Activated CD4-positive, alpha-beta T cell treated with anti-CD3 and anti-CD28 coated beads, Interleukin-2, amount 50 U/mL, for 24 hours (primary cell): ENCODE measurements around the gene GID4.

Experiments
- DNase-seq, 2 donors: peaks; one replicate each; pipeline ENCODE4 v3.0.0-alpha.2; 2020; ENCODE audit warnings: low read depth in 1 of 2, low spot score in 1 of 2

The GID4 gene

DNA sequence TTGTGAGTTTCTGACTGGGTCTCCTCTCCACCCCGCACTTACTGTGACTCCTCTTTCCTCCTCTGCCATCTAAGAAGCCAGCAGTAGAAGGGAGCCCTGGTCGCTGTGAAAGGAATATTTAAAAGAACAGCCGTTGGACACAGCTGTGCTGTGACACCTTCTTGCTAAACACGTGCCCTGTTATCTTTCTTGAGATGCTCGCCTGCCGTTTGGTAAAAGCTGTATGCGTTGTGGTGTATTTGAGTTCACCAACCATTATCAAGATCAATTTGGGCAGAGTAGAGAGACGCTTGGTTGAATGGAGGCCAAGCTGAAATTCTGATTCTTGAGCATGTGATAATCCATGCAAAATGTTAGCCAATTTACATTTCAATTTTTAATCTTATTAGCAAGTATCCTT is 3.8 kb downstream of the GID4 start:
- no peak for DNase-seq

- DNase-seq = no peak
These were observed 4.3 kb downstream of the GID4 start for GRCh38 chr17:18043491-18043890.

DNA sequence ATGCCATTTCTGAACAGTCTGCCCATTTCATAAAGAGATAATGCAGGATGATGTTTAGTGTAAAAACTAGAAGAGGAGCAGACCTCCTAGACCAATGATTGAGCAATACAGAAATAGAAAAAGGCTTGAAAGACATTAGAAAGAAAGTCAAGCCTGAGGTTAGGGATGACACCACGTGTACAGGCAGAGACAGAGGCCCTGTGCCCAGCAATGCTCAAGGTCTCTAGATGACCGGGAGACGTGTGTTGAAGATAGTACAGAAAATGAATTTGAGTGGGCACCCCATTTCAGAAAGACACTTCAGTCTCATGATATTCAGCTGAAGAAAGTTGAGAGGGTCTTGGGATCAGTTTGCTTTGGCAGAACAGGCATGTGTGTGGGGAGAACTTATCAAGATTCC is 5.4 kb downstream of the GID4 start:
- DNase-seq = no peak

- DNase-seq = no peak
These were observed 6.6 kb downstream of the GID4 start for GRCh38 chr17:18045691-18046350.

DNA sequence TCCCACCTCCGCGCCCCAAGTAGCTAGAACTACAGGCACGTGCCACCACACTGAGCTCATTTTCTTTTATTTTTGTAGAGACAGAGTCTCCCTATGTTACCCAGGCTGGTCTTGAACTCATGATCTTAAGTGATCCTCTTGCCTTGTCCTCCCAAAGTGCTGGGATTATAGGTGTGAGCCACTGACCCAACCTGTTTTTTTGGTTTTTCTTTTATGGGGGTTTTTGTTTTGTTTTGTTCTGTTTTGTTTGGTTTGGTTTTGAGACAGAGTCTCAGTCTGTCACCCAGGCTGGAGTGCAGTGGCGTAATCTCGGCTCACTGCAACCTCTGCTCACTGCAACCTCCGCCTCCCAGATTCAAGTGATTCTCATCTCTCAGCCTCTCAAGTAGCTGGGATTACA is 16.4 kb downstream of the GID4 start:
- DNase-seq = no peak

DNA sequence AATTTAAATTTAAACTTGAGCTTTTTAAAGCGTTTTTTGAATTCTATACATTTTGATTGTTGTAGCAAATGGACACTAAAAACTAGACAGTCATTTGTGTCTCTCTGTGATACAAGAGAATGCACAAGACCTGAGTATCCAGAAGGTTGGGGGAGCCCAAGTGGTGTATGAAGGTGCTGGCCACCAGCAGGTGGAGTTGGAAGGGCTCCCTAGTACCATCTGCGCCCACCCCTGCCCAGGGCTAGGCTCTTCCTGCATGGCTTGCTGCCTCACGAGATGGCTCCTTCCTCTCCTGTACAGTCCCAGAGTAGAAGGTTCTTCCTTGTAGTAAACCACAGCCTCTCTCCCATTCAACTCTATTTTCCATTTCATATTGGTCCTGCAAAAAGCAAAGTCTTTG is 17.0 kb downstream of the GID4 start:
- DNase-seq = no peak

GRCh38 chr17:18059283-18059682 is 20.1 kb downstream of the GID4 start:
- DNase-seq = no peak

DNA sequence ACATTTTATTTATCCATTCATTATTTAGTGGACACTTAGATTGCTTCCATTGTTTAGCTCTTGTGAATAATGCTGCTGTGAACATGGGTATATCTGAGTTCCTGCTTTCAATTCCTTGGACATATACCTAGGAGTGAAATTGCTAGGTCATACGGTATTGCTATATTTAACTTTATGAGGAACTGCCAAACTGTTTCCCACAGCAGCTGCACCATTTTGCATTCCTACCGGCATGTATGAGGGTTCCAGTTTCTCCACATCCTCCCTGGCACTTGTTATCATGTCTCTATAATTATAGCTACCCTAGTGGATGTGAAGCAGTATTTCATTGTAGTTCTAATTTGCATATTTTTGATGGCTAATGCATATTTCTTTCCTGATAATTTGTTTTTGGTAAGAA is 24.8 kb downstream of the GID4 start:
- DNase-seq = no peak

GRCh38 chr17:18065546-18065945 is 26.3 kb downstream of the GID4 start:
- no peak for DNase-seq

DNA sequence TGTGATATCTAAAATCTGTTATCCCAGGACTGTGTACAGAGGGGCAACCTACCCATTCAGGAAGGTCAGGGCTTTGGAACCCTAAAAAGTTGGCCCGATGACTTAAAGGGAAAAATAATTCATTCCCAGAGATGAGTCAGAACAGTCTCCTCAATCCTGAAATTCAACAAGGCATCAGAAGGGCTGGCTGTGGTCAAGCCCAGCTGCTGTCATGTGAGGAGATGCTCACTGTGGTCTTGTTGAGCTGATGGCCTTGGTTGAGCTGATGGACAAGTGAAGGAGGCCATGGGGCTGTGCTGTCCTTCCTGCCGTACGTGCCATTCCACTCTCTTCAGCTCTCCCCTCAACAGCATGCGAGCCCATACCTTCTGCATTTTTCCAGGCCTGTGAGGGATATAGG is 27.7 kb downstream of the GID4 start:
- no peak for DNase-seq

DNA sequence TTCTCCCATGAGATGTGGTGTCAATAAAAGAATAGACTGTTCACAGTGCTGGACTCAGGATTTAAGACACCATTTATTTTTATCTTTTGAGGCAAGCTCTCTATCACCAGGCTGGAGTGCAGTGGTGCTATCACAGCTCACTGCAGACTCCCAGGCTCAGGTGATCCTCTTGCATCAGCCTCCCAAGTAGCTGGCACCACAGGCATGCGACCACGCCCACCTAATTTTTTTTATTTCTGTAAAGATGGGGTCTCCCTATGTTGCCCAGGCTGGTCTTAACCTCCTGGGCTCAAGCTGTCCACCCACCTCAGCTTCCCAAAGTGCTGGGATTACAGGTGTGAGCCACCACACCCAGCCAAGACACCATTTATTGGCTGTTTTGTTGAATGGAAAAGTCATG is 29.9 kb downstream of the GID4 start:
- DNase-seq = no peak

GRCh38 chr17:18070861-18071340 is 31.7 kb downstream of the GID4 start:
- no peak for DNase-seq

- no peak for DNase-seq
These were observed 32.5 kb downstream of the GID4 start for GRCh38 chr17:18071751-18072150.

- DNase-seq = no peak
These were observed 35.5 kb downstream of the GID4 start for GRCh38 chr17:18074566-18075272.

- DNase-seq = no peak
These were observed 37.7 kb downstream of the GID4 start for GRCh38 chr17:18076936-18077335.

GRCh38 chr17:18079543-18079942 is 40.3 kb downstream of the GID4 start:
- no peak for DNase-seq

GRCh38 chr17:18084256-18084655 is 45.0 kb downstream of the GID4 start:
- DNase-seq = no peak

GRCh38 chr17:18087610-18088491 is 48.6 kb downstream of the GID4 start, which contains the start of gene DRG2:
Gene DRG2, plus strand, starts transcription at chr17:18087948. Its CDS starts 76 bp downstream, at chr17:18088024.
- DNase-seq = peak; percentile 84 to 90

GRCh38 chr17:18089613-18090012 is 50.4 kb downstream of the GID4 start:
- DNase-seq = no peak

DNA sequence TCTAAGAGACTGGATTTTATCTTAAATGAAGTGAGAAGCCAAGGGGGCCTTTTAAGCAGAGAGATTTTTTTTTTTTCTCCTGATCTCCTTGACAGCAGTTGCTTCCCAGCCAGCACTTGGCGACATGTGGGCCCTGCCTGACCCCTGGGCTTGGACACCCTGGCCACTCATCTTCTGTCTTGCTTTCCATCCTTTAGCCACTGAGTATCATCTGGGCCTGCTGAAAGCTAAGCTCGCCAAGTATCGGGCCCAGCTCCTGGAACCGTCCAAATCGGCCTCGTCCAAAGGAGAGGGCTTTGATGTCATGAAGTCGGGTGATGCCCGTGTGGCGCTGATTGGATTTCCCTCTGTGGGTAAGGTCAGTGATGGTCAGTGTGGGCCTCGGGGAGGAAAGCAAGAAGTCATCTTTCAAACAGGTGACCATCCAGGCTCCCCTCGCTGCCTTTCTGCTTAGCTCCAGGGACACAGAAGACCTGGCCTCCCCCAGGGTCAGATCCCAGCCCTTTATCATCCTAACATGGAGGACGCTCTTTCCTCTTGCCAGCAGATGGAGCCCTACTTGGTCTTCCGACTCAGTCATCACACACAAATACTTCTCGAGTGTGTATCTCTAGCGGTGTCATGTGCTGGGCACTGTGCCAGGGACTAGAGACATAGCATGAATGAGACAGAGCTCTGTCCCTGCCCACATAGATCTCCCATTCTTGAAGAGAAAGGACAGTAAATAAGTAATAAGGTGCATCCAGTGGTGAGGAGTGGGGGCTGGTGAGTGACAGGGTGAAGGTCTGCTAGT is 54.6 kb downstream of the GID4 start:
- peak in 1 of 2 donors; percentile 13 for DNase-seq

DNA sequence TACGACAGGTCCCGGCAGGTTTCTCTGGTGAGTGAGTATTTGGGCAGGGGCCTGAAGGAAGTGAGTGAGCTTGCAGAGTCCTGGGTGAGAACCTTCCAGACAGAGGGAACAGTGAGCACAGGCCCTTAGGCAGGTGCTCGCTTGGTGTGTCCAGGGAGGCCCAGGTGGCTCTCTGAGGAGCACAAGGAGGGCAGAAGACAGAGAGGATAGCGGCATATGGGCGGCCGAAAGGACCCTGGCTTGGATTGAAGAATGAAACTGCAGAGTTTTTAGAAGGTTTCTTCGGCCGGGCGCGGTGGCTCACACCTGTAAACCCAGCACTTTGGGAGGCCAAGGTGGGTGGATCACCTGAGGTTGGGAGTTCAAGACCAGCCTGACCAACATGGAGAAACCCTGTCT is 55.2 kb downstream of the GID4 start:
- DNase-seq = no peak
